HG02970 (cell line): ENCODE measurements around the gene ADSS1.

ENCODE experiments used
- ATAC-seq: cut with Tn5 transposase; IDR thresholded peaks from one replicate; pipeline ENCODE4 v1.9.1; 2021; ENCODE audit warnings: mild to moderate bottlenecking, moderate library complexity, moderate number of reproducible peaks; ENCODE audit not compliant: unreplicated experiment, low FRiP score

The ADSS1 gene

DNA sequence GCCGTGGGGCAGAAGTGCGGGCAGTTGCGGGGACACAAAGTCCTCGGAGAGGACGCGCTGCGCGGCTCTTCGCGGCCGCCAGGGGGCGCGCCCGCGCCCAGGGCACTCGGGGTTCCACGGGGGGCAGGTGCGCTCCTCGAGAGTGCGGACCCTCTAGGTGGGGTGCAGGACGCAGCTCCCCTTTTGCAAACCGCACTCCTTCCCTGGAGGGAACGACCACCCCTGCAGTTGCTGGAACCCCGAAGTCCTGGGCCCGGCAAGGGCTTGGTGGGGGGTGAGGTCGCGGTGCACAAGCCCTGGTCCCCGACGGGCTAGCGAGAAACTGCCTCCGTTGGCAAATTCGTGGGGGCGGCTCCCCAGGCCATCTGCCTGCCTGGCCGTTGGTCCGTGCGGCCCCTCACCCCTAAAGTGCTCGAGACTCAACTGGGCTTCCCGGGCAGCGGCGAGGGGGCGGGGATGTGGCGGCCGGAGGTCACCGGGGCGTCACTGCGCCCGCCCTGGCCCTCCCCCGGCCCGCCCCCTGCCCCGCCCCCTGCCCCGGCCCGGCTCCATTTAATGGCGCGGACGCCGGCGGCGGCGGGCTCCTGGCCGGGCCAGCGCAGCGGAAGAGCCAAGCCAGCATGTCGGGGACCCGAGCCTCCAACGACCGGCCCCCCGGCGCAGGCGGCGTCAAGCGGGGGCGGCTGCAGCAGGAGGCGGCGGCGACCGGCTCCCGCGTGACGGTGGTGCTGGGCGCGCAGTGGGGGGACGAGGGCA lies at the start of gene ADSS1:
TSS of gene ADSS1 (plus strand) at position 579 of the 756 bp plus-strand sequence. CDS start at position 621, 42 bp downstream.
- no peak for ATAC-seq

DNA sequence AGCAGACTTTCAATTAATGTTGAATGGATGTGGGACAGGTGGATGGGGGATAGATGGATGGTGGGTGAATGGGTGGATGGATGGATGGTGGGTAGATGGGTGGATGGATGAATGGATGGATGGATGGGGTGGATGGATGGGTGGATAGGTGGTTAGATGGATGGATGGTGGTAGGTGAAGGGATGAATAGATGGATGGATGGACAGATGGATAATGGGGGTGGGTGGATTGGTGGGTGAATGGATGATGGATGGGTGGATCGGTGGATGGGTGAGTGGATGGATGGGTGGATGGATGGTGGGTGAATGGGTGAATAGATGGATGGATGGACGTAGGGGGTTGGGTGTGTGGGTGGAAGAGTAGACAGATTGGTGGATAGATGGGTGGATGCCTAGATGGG lies 48.6 kb upstream of the ADSS1 start:
- no peak for ATAC-seq

DNA sequence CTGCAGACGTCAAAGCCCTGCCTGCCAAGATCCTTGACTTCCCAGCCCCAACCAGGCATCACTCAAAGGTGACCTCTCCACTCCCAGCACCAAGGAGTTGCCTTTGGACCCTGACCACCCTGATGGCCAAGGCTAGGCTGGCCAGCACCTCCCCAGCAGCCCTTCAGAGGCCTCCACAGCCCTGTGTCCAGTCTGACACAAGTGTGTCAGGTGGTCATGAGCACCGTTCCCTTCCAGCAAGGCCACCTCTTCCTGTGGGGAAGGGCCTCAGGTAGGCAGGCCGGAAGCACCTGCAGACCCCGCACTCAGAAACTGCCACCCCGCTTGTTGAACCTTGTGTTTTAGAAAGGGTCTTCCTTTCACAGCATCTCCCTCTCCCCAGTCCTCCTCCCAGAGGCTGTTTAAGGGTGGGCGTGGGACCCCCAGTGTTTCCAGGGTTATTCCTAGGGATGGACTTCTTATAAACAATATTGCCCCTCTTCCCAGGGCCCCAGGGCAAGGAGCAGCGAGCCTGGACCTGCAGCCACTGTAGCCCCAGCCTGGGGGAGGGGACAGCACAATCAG lies 47.8 kb upstream of the ADSS1 start:
- no peak for ATAC-seq

DNA sequence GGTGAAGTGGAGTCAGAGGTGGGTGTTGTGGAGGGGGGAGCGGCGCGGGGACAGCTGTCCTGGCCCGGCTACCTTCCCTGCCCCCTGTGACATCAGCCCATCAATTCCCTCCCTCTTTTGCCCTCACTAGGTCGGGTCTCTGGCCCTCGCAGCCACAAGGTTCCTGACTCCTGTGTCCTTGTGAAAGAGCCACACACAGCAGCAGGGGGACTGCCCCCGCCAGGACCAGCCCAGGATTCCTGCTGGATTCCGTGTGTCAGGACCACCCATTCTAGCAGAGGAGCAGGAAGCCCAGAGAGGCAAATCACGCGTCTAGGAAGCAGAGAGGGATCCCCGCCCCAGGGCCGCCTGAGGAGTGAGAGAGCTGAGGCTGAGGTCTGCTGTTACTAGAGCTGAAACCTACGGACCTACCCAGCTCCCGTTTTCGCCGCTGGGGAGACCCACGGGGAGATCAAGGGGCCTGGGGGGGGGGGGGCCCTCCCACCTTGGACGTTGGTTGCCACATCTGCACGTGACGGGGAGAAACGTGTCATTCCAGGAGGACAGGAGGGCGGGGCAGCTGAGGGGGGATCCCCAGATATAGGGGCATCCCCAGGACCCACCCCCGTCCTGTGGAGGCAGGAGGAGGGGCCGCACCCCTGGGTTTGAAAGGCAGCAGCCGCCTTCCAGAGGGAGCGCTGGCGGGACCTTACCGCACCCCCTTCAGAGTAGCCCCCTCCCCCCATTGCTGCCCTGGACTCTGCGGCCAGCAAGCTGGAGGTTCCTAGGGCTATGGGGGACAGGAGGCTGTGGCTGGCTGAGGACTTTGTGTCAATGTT lies 47.1 kb upstream of the ADSS1 start:
- ATAC-seq = peak; percentile 19

DNA sequence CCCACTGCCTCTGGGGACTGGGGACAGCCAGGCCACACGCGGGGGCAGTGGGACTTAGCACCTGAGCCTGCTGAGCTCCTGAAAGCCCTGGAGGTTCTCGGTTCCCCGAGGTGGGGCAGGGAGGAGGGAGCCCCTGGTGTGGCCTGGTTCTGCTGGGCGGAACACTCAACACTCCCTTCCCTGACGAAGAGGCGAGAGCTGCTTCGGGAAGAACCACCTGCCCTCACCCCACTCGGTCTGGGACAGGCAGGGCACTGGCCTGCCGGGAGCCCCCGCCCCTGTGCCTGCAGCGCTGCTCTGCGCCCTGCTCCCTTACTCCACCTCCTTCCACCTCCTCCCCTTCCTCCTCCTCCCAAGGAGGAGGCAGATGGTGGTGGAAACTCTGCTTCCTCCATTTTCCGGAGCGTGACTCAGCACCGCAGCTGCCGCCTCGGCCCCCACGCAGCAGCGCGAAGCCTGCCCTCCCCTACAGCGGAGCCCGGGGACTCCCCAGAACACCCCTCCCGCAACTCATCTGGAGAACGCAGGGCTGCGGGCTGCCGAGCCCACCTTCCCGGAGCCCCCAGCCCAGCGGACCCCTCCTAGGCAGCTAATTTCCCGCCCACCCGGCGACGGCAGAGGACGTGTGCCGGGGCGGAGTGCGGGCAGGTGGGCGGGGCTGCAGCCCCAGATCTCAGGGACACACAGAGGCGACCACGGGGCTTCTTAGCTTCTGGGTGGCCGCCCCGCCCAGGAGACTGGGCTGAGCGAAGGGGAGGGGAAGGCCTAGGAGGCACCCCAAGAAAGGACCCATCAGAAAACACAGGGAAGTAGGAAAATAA lies 46.3 kb upstream of the ADSS1 start:
- peak; percentile 37 for ATAC-seq

DNA sequence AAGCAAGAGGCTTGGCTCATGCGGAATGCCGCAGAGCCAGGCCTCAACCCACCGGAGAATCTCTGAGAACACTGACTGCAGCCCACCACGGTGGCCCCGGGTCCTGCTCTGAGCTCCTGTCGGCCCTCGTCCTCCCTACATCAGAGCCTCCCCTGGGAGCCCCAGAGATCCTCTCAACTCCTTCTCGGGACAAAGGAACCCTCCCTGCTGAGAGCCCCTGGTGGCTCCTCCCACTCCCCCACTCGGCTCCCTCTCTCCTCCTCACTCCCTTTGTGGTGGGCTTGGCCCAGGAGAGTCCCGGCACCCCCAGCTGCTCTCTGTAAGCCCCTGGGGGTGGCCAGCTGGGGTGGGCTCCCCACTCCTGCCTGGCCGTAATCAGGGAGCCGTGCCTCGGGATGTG lies 45.7 kb upstream of the ADSS1 start:
- no peak for ATAC-seq

DNA sequence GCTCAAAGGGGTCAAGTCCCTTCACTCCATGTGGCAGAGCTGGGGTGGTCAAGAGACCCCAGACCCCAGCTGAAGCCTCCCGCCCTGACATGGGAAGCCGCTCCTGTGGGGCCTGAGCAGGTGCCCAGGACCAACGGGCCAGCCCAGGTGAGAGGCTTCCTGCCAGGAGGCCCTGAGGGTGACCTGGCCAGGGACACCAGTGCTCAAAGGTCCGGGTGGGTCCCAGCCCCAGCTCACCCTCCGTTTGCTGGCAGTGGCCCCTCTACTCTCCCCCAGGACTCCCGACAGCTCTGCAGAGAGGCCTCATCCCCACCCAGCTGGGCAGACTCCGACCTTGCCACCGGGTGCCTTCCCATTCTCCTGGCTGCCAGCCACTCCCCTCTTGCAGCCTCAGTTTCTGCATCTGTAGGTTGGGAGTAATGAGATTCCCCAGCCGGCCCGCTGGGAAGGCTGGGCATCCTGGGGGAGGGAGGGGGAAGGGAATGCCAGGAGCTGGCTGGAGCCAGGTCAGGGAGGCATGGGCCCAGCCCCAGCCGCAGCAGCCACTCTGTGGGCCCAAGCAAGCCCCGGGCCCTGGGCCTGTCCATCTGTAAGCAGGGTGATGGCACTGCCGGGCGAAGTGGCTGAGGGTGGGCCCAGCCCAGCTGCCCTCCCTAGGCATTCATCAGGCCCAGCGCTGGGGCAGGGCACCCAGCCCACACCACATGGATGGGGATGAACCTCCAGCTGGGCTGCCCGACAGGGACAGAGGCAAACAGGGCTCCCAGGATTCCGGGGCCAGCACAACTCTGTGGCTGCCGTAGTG lies 44.9 kb upstream of the ADSS1 start:
- ATAC-seq = no peak

DNA sequence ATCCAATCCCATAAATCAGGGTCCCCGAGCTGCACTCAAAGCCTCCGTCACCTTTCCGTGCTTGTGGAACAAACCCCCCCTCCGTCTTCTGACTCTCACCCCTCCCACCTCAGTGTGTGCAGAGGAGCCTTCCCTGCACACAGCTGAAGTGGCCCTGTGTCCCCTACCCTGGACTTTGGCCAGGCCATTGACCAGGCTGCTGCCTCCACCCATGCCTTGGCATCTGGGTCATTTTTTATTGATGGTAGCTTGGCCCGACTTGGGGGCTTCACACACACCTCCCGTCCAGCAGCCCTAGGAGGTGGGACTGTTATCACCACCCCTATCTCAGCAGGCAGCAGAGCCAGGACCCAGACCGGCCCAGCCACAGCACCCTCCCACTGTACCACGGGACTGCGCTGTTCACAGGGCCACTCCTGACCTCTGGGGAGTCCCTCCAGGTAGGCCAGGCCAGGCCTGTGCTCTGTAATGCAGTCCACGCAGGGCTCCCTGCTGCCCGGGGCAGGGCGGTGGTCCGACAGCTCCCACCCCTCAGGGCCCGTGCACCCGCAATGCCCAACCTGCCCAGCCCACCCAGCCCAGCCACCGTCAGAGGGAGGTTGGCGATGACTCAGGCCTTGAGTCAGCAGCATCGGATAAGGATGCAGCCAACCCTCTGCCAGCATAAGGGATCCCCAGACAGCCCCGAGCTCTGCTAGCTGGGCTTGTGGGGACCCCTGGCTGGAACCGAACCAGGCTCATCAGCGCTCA lies 43.8 kb upstream of the ADSS1 start:
- ATAC-seq = no peak

DNA sequence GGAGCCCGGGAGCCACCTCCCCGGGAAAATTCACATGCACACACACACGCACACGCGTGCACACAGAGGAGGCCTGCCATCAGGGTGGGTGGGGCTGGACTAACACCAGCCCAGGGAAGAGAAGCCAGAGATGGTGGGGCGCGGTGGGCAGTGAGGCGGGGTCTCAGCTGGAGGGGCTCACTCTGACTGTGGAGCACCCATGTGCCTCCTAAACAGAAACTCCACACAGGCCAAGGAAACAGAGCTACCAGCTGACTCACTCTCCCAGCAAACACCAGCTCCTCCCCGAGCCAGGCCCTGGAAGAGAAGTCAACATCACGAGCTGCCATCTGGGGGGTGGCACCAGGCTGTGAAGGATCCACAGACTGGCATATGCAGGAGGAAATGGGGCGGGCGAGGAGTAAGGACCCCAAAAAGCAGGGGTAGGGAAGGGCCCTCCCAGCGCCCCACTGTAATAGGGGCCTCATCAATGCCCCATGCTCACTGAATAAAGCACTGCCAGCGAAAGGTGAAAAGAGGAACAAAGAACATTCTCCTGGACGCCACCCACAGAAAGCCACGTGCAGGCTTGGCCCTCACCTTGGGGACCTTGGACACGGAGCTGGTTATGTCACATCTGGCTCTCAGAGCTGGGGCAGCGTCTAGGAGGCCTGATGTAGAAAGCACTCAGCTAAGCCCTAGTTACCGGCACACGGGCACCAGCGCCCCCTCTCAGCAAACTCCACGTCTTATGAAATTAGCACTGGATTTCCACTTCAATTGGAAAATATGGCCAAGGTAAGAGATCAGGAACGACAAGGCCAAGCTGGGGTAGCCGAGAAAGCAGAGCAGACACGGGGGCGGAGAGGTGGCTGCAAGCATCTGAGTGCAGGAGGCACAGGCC lies 43.0 kb upstream of the ADSS1 start:
- ATAC-seq = no peak

DNA sequence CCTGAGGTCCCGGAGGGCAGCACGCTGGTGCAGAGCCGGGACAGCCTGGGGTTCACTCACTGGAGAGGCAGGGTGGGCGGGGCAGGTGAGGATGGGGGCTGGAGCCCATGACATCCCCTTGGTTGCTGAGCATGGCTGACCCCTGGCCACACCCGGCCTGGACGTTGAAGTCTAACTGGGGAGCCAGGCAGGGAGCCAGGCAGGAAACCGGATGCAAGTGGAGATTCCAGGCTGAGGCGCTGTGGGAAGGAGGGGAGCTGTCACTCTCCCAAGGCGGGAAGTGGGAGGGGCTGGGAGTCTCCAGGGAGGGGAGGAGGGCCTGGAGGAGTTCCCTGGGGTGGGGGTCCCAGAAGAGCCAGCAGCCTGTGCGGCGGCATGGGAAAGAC lies 42.3 kb upstream of the ADSS1 start:
- no peak for ATAC-seq

DNA sequence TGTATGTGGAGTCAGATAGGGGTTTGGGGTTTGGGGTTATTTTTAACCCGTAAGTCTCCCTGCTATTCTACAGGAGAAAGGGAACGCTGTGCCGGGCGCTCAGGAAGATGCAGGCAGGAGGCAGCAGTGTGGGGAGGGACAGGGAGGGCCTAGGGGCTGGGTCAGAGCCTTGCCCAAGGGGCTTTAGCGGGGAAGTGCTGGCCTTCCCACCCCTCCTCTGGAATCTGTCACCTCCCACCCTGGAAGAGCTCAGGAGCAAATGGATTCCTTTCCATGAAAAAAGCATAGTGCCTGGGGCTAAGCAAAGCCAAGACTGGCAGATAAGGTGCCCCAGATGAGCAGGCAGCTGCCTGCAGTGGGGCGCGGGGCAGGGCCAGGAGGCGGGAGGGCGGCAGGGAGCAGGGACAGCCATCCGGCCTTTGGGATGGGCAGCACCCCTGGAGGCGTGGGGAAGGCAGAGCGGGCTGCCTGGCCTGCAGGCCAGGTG lies 41.9 kb upstream of the ADSS1 start:
- ATAC-seq = no peak

DNA sequence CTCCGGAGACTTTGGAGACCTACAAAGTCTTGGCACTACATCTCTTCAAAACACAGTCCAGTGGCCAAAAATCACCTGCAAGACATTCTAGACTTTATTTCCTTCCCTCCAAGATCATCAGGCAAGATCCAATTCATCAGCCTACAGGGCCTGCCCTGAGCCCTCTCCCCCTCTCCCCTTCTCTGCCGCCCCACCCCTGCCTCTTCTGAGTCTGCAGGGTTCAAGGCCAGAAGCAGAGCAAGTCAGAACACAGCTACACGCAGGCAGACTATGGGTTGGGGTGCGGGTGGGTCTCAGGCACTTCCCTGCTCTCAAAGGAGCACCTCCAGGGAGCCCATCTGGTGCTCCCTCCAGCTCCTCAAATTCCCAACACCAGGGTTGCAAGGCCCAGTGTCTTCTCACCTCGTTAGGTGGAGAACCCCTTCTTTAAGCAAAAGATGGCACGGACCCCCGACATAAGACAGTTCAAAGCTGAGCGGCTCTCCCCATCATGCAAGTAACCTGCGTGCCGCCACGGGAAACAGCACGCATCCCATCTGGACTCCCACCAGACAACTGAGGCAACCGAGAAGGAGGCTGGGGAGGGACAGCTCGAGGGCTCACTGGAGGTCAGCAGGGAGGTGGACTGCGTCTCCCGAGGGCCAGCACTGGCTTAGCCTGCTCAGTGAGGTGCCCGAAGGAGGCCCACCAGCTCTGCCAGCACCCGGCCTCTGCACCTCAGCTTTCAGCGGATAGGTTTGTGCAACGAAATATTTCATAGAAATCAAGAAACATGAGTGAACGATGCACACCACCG lies 40.2 kb upstream of the ADSS1 start:
- no peak for ATAC-seq

DNA sequence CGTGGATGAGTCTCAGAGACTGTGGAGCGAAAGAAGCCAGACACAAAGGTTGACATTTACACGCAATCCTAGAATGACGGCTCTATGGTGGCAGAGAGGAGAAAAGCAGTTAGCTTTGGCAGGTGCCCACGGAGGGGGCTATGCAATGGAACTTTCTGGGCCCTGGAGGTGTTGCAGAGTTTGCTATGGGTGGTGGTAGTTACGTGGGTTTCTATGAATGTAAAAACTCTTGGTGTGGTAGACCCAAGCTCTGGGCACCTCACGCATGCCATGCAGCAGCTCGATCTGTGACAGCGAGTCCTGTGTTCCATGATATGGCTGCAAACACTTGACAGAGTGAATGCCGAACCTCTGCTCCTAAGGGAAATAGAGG lies 39.6 kb upstream of the ADSS1 start:
- no peak for ATAC-seq

DNA sequence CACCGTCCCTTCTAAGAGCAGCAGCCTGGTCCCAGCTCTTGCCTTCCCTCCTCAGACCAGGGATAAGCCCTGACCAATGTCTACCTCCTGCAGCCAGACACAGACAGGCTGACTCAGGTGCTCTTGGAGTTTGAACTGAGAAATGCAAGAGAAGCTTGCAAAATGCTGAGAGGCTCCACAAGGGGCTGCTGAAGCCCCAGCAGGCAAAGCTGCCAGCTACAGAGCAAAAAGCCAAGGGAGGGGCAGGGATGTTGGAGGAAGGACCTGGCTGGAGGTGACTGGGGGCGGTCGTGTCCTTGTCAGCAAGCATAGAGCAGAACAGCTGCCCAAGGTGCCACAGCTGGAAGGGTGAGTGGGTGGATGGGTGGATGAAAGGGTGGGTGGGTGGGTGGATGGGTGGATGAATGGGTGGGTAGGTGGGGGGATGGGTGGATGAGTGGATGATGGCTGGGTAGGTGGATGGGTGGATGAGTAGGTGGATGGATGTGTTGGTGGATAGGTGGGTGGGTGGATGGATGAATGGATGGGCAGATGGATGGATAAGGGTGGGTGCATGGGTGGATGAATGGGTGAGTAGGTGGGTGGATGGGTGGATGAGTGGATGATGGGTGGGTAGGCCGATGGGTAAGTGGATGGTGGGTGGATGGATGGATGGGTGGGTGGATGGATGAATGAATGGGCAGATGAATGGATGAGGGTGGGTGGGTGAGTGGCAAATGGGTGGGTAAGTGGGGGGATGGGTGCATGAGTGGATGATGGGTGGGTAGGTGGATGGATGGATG lies 38.6 kb upstream of the ADSS1 start:
- ATAC-seq = no peak

DNA sequence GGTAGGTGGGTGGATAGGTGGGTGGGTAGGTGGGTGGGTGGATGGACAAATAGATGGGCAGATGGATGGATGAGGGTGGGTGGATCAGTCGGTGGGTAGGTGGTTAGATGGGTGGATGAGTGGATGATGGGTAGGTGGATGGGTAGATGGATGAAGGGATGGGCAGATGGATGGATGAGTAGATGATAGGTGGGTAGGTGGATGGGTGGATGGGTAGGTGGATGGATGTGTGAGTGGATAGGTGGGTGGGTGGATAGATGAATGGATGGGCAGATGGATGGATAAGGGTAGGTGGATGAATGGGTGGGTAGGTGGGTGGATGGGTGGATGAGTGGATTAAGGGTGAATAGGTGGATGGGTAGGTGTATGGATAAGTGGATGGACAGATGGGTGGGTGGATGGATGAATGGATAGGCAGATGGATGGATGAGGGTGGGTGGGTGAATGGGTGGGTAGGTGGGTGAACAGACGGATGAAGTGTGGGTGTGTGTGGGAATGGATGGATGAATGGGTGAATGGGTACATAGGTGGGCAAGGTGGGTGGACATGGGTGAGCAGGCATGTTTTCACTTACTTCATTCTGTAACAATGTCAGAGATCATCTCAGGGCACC lies 37.9 kb upstream of the ADSS1 start:
- no peak for ATAC-seq
